K562 (cell line): ENCODE results near the gene ABCB9. TPM values are rescaled to one million over a fixed set of nuclear protein-coding genes. Genes with fewer than 3 reads are reported as not detected.

ENCODE experiments used
- ATAC-seq: fragments of 200-7000 bp; cut with Tn5 transposase; 3 replicates; pipeline ENCODE4 v1.9.1; 2020; ENCODE audit warnings: moderate library complexity
- BruUV-seq: library from RNA; stranded (reverse); fragments of 400-500 nt; replicated peaks from 2 replicates; lab custom pipeline; 2021; lab: Mats Ljungman, UMichigan
- CTCF ChIA-PET: fragments of 300-600 bp; formaldehyde crosslinking; extraction: SDS; loops from one replicate; lab custom pipeline; 2021; ENCODE audit warnings: low intra/inter-chr PET ratio; lab: Yijun Ruan, JAX
- POLR2A ChIA-PET: fragments of 300-600, 350-650 bp; sonication (Branson Sonifier 250); formaldehyde crosslinking; extraction: SDS; loops from one replicate; lab custom pipeline; 2021; ENCODE audit warnings: antibody characterized with exemption, inconsistent platforms; lab: Yijun Ruan, JAX
- DNase-seq, 4 experiments: peaks; one replicate each; pipeline versions ENCODE4 v3.0.0 to v3.0.0-alpha.2; 2011 to 2018; ENCODE audit warnings: low spot score in 3 of 4, mixed read lengths in 3 of 4; ENCODE audit errors: extremely low read depth in 1 of 4
- FAIRE-seq: peaks from 2 replicates; lab custom pipeline; 2011; peaks lifted over from hg19 to GRCh38; lab: Jason Lieb, UNC
- H2AFZ ChIP-seq: 2 replicates; pipeline ENCODE4 v1.6.0; 2011; ENCODE audit warnings: low read depth, low read length, control low read depth, inconsistent platforms
- H3K27ac ChIP-seq: fragments of 200-600 bp; 3 replicates; pipeline ENCODE4 v1.8.0; 2011; ENCODE audit warnings: low read depth, mild to moderate bottlenecking, control low read depth, inconsistent platforms, low read length, moderate library complexity, mixed read lengths; ENCODE audit errors: extremely low read depth
- H3K27me3 ChIP-seq, 2 experiments: fragments of 300-600 bp in 1 of 2; 2 replicates in 1 of 2; 3 replicates in 1 of 2; pipeline versions ENCODE4 v1.6.0 to v1.8.0; 2011; ENCODE audit warnings: inconsistent platforms in 2 of 2, low read length in 2 of 2, mild to moderate bottlenecking in 1 of 2, mixed read lengths in 1 of 2, moderate library complexity in 1 of 2; ENCODE audit not compliant: control insufficient read depth in 2 of 2, insufficient read depth in 2 of 2
- H3K36me3 ChIP-seq: fragments of 300-600 bp; 3 replicates; pipeline ENCODE4 v1.8.0; 2011; ENCODE audit warnings: mild to moderate bottlenecking, low read length, inconsistent platforms; ENCODE audit not compliant: control insufficient read depth, insufficient read depth
- H3K4me1 ChIP-seq, 2 experiments: fragments of 200-600 bp in 1 of 2; replicated peaks in 1 of 2; 2 replicates in 1 of 2; 3 replicates in 1 of 2; pipeline versions ENCODE4 v1.5.1 to v1.8.0; 2011; ENCODE audit warnings: inconsistent platforms in 2 of 2, low read length in 2 of 2, mild to moderate bottlenecking in 1 of 2, mixed read lengths in 1 of 2, moderate library complexity in 1 of 2; ENCODE audit not compliant: control insufficient read depth in 2 of 2, insufficient read depth in 2 of 2
- H3K4me2 ChIP-seq: 2 replicates; pipeline ENCODE4 v1.6.1; 2011; ENCODE audit warnings: low read length, control low read depth, inconsistent platforms, mixed read lengths; ENCODE audit not compliant: insufficient read depth
- H3K4me3 ChIP-seq: fragments of 200-600 bp; sonication (generic), shearing (Covaris generic); 2 replicates; pipeline ENCODE4 v1.5.1; 2016; ENCODE audit warnings: control low read depth, inconsistent platforms
- H3K79me2 ChIP-seq: fragments of 200-600 bp; 3 replicates; pipeline ENCODE4 v1.8.0; 2011; ENCODE audit warnings: low read length, inconsistent platforms; ENCODE audit not compliant: control insufficient read depth, insufficient read depth
- H3K9ac ChIP-seq, 2 experiments: 2 replicates each; pipeline versions ENCODE4 v1.6.0 to v1.6.1; 2011; ENCODE audit warnings: low read depth in 2 of 2, low read length in 2 of 2, control low read depth in 1 of 2, inconsistent platforms in 1 of 2, mild to moderate bottlenecking in 1 of 2, mixed read lengths in 1 of 2; ENCODE audit not compliant: insufficient read depth in 1 of 2
- H3K9me1 ChIP-seq: one replicate; pipeline ENCODE4 v1.6.0; 2011; ENCODE audit warnings: inconsistent platforms, mild to moderate bottlenecking, low read length, moderate library complexity; ENCODE audit not compliant: control insufficient read depth, insufficient read depth
- H3K9me3 ChIP-seq: replicated peaks from 2 replicates; pipeline ENCODE4 v1.5.1; 2011; ENCODE audit warnings: low read depth, low read length, inconsistent platforms; ENCODE audit not compliant: control insufficient read depth, insufficient read depth
- H4K20me1 ChIP-seq: replicated peaks from 2 replicates; pipeline ENCODE4 v1.6.1; 2011; ENCODE audit warnings: low read length, inconsistent platforms, mixed read lengths; ENCODE audit not compliant: control insufficient read depth, insufficient read depth
- ADNP ChIP-seq: fragments of 200-800 bp; sonication (Bioruptor generic); IDR thresholded peaks from 2 replicates; pipeline ENCODE4 v1.6.1; 2016; ENCODE audit warnings: missing genetic modification characterization, missing compliant biosample characterization
- BCOR ChIP-seq: fragments of 450-650 bp; IDR thresholded peaks from 2 replicates; pipeline ENCODE4 v1.6.1; 2016
- CEBPB ChIP-seq: fragments of 450-650 bp; IDR thresholded peaks from 2 replicates; pipeline ENCODE4 v1.6.1; 2016; ENCODE audit warnings: missing genetic modification characterization, missing compliant biosample characterization
- CEBPG ChIP-seq, 3 experiments: fragments of 200-800 bp in 1 of 3; sonication (Bioruptor generic) in 1 of 3; sonication (generic) in 1 of 3; formaldehyde crosslinking in 1 of 3; IDR thresholded peaks in 2 of 3; conservative IDR thresholded peaks in 1 of 3; 2 replicates each; pipeline versions ENCODE4 v1.6.1 to v1.8.0; 2016 to 2022; ENCODE audit warnings: missing compliant biosample characterization in 2 of 3, missing genetic modification characterization in 2 of 3, mild to moderate bottlenecking in 1 of 3, missing genetic modification reagents in 1 of 3
- HDAC2 ChIP-seq: fragments of 450-650 bp; IDR thresholded peaks from 2 replicates; pipeline ENCODE4 v1.6.1; 2016; ENCODE audit warnings: mild to moderate bottlenecking
- NR2C1 ChIP-seq, 2 experiments: fragments of 450-650 bp; IDR thresholded peaks; 2 replicates each; pipeline ENCODE4 v1.6.1; 2017; ENCODE audit warnings: mild to moderate bottlenecking in 2 of 2, antibody characterized with exemption in 1 of 2, inconsistent platforms in 1 of 2, missing compliant biosample characterization in 1 of 2, missing genetic modification characterization in 1 of 2
- POLR2H ChIP-seq: IDR thresholded peaks from 2 replicates; pipeline ENCODE4 v1.6.1; 2016; ENCODE audit warnings: missing genetic modification characterization, low read depth, mild to moderate bottlenecking, control low read depth, missing compliant biosample characterization, moderate library complexity
- RBM25 ChIP-seq: fragments of 200-400 bp; formaldehyde crosslinking; IDR thresholded peaks from 2 replicates; pipeline ENCODE4 v1.6.1; 2018; ENCODE audit warnings: low read length, low read depth, moderate library complexity; ENCODE audit not compliant: severe bottlenecking
- RCOR1 ChIP-seq, 2 experiments: IDR thresholded peaks; 2 replicates each; pipeline ENCODE4 v1.6.1; 2012; ENCODE audit warnings: low read depth in 2 of 2, low read length in 2 of 2, borderline replicate concordance in 1 of 2, improper control_type of control experiment in 1 of 2
- ZBTB40 ChIP-seq, 2 experiments: fragments of 450-650 bp in 1 of 2; sonication (generic) in 1 of 2; formaldehyde crosslinking in 1 of 2; IDR thresholded peaks; 2 replicates each; pipeline versions ENCODE4 v1.7.1 to v1.9.0; 2016 to 2022; ENCODE audit warnings: inconsistent platforms in 1 of 2, mild to moderate bottlenecking in 1 of 2, missing genetic modification reagents in 1 of 2
- ZNF586 ChIP-seq: fragments of 450-650 bp; formaldehyde crosslinking; conservative IDR thresholded peaks from 2 replicates; pipeline ENCODE4 v1.4.0; 2020; ENCODE audit warnings: mild to moderate bottlenecking, moderate library complexity
- WGBS: fragments of 100-300 bp; shearing (Covaris generic); methylation state at CpG from one replicate; pipeline ENCODE4 v1.1.6; 2016; ENCODE audit warnings: low coverage, mixed read lengths; ENCODE audit not compliant: insufficient coverage; ENCODE audit errors: missing lambda C conversion rate; 5-methylcytosine and 5-hydroxymethylcytosine counted together
- in situ Hi-C: fragments of 300-500 bp; cut with MboI; formaldehyde crosslinking; loops from 4 replicates; pipeline ENCODE4 v1.15.0; 2018; ENCODE audit warnings: inconsistent platforms, mixed read lengths
- intact Hi-C: fragments of 100-400 bp; cut with micrococcal nuclease; formaldehyde crosslinking; loops from 2 replicates; pipeline ENCODE4 v1.14.2; 2022
- polyA plus RNA-seq, 8 experiments: library from polyadenylated mRNA; depleted of rRNA in 4 of 8; stranded (reverse) in 5 of 8; unstranded in 3 of 8; fragments of >200 nt; fragmentation: Nextera tagmentation in 2 of 8; fragmentation: Illumina TruSeq in 1 of 8; extraction: Ambion mirVana in 2 of 8; extraction: Trizol in 1 of 8; gene quantifications; 2 replicates each; pipeline versions ENCODE4 v1.2.1 to v1.2.3, GENCODE V29; 2011 to 2014; ENCODE audit warnings: inconsistent platforms in 1 of 8, missing spikeins in 1 of 8
- total RNA-seq, 7 experiments: library from RNA; depleted of rRNA in 6 of 7; stranded (reverse); fragments of >200 nt in 6 of 7; fragmentation: Illumina TruSeq in 2 of 7; extraction: Trizol in 2 of 7; gene quantifications; 2 replicates each; pipeline versions ENCODE4 v1.2.1 to v1.2.3, GENCODE V29; 2011 to 2021; ENCODE audit warnings: low replicate concordance in 1 of 7

The ABCB9 gene
- total and polyA plus RNA-seq, 9 of the 15 experiments (the other 6 are each of a cell fraction or from before 2014, with no cell fraction given) = 0.20 to 12.6 (median 6.2) TPM

- ChIA-PET POLR2A (interaction anchor here (0.6 kb wide), 1 partner anchor 679 kb away, joined by 4 read pairs; no protein-coding TSS in a partner anchor), CTCF (no interaction called here)
- H4K20me1 ChIP-seq = no peaks in the 10 kb centered on the region
- H3K79me2 ChIP-seq = no peaks in the 10 kb centered on the region
- H3K9me3 ChIP-seq = no peaks in the 10 kb centered on the region
- no peak overlapping the region for H3K4me2 ChIP-seq
- H3K9ac ChIP-seq = no peak overlapping the region
- FAIRE-seq = no peak
- no peak overlapping the region for H3K27ac ChIP-seq
- 51% methylated on average over 12 of the region's 12 CpGs for WGBS
- intact Hi-C loops (no loop called here), in situ Hi-C loops (no loop called here)
- H3K27me3 ChIP-seq = no peaks in the 10 kb centered on the region
- DNase-seq = no peak
- H3K9me1 ChIP-seq = no peaks in the 10 kb centered on the region
- no TSS peak for BruUV-seq
- no peaks in the 10 kb centered on the region for H3K36me3 ChIP-seq
- no peak for ATAC-seq
- H3K4me3 ChIP-seq = no peak overlapping the region
- H3K4me1 ChIP-seq = peaks cover 0 to 3% of the 10 kb centered on the region in 2 experiments; a peak in 1 of 5 replicates
- H2AFZ ChIP-seq = no peak overlapping the region
- TF ChIP-seq POLR2H (tag) (no peak), RCOR1 (IDR thresholded peaks at IDR 0.05; ENCODE audit: borderline replicate concordance in 1 of 2, low read depth in 2 of 2, low read length in 2 of 2) (0 out of 4 replicates have a peak, but pooled peaks of 1 of the 2 experiments have one; percentile 33), ZBTB40 (IDR thresholded peaks at IDR 0.05) (no peak), ZBTB40 (CRISPR knock-in tag; IDR thresholded peaks at IDR 0.05) (no peak), RBM25 (peak; percentile 76), ZNF586 (no peak), BCOR (peak; percentile 92), CEBPB (tag) (peak; percentile 72), ADNP (tag) (peak; percentile 79), CEBPG (CRISPR knock-in tag; IDR thresholded peaks at IDR 0.05) (no peak), CEBPG (tag; conservative IDR thresholded peaks at IDR 0.05 in 1 of 2, IDR thresholded peaks at IDR 0.05 in 1 of 2) (peak in 1 of 2 experiments; percentile 34; a peak in 1 of 4 replicates), HDAC2 (peak; percentile 39; the same call in 1 of the 2 replicates), NR2C1 (IDR thresholded peaks at IDR 0.05) (no peak), NR2C1 (tag; IDR thresholded peaks at IDR 0.05) (no peak)
These were observed 56.6 kb downstream of the ABCB9 start for GRCh38 chr12:122909442-122910288.
